ENCODE measurements around the gene UBE2F. TPM values are rescaled to one million over a fixed set of nuclear protein-coding genes. Genes with fewer than 3 reads are reported as not detected.
A peak's percentile ranks its signal among the peaks of the same experiment; 100 is the strongest.

The UBE2F gene
- total RNA-seq, 2 experiments from 2014 or later: 22.1 to 44.1 TPM

- Mint-ChIP-seq H3K4me3 (no peak overlapping the region), H3K9me3 (ENCODE audit: low read depth) (no peaks in the 10 kb centered on the region), H3K27ac (no peak overlapping the region), H3K36me3 (peaks cover 62% of the 10 kb centered on the region), H3K27me3 (no peaks in the 10 kb centered on the region), H3K4me1 (no peaks in the 10 kb centered on the region)
- DNase-seq: no peak
- no peak for ATAC-seq
- CTCF ChIA-PET: no interaction called here
Measured at GRCh38 chr2:238079874-238080327, 113.1 kb downstream of the UBE2F start.

GRCh38 chr2:238080518-238080917 lies 113.7 kb downstream of the UBE2F start:
- H3K4me3 Mint-ChIP-seq: no peak overlapping the region
- no peaks in the 10 kb centered on the region for H3K9me3 Mint-ChIP-seq (ENCODE audit: low read depth)
- DNase-seq (no peak), ATAC-seq (no peak)
- CTCF ChIA-PET: no interaction called here
- H3K27me3 Mint-ChIP-seq: no peaks in the 10 kb centered on the region
- no peaks in the 10 kb centered on the region for H3K4me1 Mint-ChIP-seq
- H3K27ac Mint-ChIP-seq: no peak overlapping the region
- peaks cover 60% of the 10 kb centered on the region for H3K36me3 Mint-ChIP-seq

DNA sequence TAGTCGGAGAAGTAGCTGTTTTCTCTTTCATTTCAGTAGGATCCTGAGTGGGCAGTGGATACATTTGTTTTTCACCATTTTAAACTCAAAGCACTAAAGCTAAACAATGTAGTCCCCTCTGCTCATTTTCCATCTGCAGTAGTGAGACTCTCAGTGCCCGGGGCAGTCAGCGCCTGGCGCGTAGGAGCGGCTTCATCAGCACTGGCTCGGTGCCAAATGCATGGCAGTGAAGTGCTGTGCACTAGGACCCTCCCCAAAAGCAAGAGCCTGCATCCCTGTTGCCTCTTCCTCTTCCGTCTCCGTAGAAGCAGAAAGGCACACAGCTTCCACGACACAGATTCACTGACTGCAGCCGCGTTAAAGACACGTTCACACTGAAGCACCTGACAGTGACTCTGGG lies 114.3 kb downstream of the UBE2F start:
- no peaks in the 10 kb centered on the region for H3K4me1 Mint-ChIP-seq
- H3K9me3 Mint-ChIP-seq (ENCODE audit: low read depth): no peaks in the 10 kb centered on the region
- no peak for DNase-seq
- H3K27ac Mint-ChIP-seq: no peak overlapping the region
- peaks cover 55% of the 10 kb centered on the region for H3K36me3 Mint-ChIP-seq
- H3K4me3 Mint-ChIP-seq: no peak overlapping the region
- ATAC-seq: no peak
- no peaks in the 10 kb centered on the region for H3K27me3 Mint-ChIP-seq
- CTCF ChIA-PET: no interaction called here

DNA sequence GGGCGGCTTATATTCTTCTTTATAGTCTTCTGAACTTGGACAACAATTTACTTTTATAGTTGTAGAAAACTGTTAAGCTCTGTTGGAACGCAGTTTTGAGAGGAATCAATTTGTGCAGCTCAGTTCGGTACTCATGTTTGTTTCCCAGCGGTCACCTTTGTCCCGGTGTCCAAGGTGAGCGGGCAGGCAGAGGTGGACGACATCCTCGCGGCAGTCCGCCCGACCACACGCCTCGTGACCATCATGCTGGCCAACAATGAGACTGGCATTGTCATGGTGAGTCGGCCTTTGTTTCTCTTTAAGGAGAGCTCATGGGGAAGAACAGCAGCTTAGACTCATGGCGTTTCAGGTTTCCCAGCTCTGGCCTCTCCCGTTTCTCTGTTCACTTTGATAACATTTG lies 114.7 kb downstream of the UBE2F start:
- DNase-seq: no peak
- H3K36me3 Mint-ChIP-seq: peaks cover 52% of the 10 kb centered on the region
- H3K27me3 Mint-ChIP-seq: no peaks in the 10 kb centered on the region
- no peak overlapping the region for H3K4me3 Mint-ChIP-seq
- H3K4me1 Mint-ChIP-seq: no peaks in the 10 kb centered on the region
- ATAC-seq: no peak
- CTCF ChIA-PET: no interaction called here
- no peaks in the 10 kb centered on the region for H3K9me3 Mint-ChIP-seq (ENCODE audit: low read depth)
- no peak overlapping the region for H3K27ac Mint-ChIP-seq

DNA sequence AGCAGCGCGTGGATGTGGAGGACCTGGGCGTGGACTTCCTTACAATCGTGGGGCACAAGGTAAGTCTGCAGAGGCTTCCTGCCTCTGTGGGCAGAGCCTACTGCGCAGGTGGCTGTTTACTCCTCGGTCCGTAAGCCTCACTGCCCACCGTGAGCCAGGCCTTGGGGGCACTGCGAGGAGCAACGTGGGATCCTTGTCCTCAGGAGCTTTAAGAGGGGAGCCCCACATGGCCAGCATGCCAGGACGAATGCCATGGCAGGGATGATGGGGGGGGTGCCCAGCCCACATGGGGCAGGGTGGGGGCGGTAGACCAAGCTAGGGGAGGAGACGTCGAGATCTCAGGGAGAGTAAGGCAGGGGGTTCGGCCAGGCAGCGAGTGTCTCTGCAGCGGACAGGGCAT lies 115.3 kb downstream of the UBE2F start:
- Mint-ChIP-seq H3K9me3 (ENCODE audit: low read depth) (no peaks in the 10 kb centered on the region), H3K27me3 (no peaks in the 10 kb centered on the region), H3K4me3 (no peak overlapping the region), H3K27ac (no peak overlapping the region), H3K4me1 (peaks cover 4% of the 10 kb centered on the region), H3K36me3 (peaks cover 50% of the 10 kb centered on the region)
- no peak for DNase-seq
- CTCF ChIA-PET: interaction anchor here (0.8 kb wide), 1 partner anchor 155 kb away, joined by 3 read pairs; no protein-coding TSS in a partner anchor
- ATAC-seq: no peak

DNA sequence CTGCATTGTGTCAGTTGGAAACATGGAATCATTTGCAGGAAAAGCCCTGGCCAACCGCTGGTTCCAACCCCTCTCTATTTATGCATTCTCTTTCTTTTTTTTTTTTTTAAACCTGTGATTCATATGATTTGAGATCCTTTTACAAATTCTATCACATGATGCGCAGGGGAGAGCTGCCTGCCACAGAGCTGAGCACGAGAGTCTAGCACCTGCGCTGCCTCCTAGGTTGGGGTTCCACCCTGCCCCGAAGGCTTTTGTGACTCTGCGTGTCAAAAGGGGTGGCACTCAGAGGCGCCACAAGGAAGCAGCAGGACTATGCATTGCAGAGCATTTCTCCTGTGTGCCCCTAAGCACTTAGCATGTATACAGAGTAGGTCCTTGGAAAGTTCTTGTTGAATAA lies 116.0 kb downstream of the UBE2F start:
- no peak for ATAC-seq

GRCh38 chr2:238083919-238084318 lies 117.1 kb downstream of the UBE2F start:
- Mint-ChIP-seq H3K9me3 (ENCODE audit: low read depth) (no peaks in the 10 kb centered on the region), H3K4me3 (no peak overlapping the region), H3K36me3 (peaks cover 50% of the 10 kb centered on the region), H3K4me1 (peaks cover 6% of the 10 kb centered on the region), H3K27me3 (no peaks in the 10 kb centered on the region), H3K27ac (no peak overlapping the region)
- DNase-seq: no peak
- CTCF ChIA-PET: interaction anchor here (0.7 kb wide), 1 partner anchor 663 kb away, joined by 3 read pairs; no protein-coding TSS in a partner anchor
- ATAC-seq: no peak

More for the DNA sequence above, 116.0 kb downstream of the UBE2F start:
- H3K27me3 Mint-ChIP-seq: no peaks in the 10 kb centered on the region
- CTCF ChIA-PET: no interaction called here
- H3K9me3 Mint-ChIP-seq (ENCODE audit: low read depth): no peaks in the 10 kb centered on the region
- no peak for DNase-seq
- peaks cover 6% of the 10 kb centered on the region for H3K4me1 Mint-ChIP-seq
- H3K27ac Mint-ChIP-seq: no peak overlapping the region
- H3K36me3 Mint-ChIP-seq: peaks cover 50% of the 10 kb centered on the region
- H3K4me3 Mint-ChIP-seq: no peak overlapping the region

DNA sequence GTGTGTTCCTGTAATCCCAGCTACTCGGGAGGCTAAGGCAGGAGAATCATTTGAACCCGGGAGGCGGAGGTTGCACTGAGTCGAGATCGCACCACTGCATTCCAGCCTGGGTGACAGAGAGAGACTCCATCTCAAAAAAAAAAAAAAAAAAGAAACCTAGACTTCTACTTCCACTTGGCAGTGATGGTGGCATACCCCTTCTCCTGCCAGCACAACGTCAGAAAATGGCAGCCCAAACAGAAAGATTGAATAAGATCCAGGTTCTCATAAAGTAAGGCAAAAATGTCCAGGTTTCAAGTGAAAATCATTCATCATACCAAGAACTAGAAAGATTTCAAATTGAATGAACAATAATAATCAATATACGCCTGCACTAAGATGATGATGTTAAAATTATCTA lies 117.9 kb downstream of the UBE2F start:
- CTCF ChIA-PET: no interaction called here
- DNase-seq: no peak
- no peaks in the 10 kb centered on the region for H3K9me3 Mint-ChIP-seq (ENCODE audit: low read depth)
- peaks cover 48% of the 10 kb centered on the region for H3K36me3 Mint-ChIP-seq
- no peak overlapping the region for H3K4me3 Mint-ChIP-seq
- no peak overlapping the region for H3K27ac Mint-ChIP-seq
- no peaks in the 10 kb centered on the region for H3K27me3 Mint-ChIP-seq
- peaks cover 6% of the 10 kb centered on the region for H3K4me1 Mint-ChIP-seq
- ATAC-seq: no peak

DNA sequence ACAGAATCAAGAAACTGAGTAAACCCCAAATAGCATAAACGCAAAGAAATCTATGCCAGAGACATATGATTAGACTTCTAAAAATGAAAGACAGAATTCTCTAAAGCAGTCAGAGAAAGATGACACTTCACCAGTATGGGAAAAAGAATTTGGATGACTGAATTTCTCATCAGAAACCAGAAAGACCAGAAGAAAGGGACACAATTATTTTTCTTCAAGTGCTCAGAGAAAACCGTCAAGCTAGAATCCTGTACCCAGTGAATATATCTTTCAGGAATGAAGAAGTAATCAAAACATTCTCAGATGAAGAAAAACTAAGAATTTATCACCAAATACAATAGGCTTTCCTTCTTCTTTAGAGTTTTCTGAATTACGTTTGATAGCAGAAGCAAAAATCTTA lies 119.1 kb downstream of the UBE2F start:
- Mint-ChIP-seq H3K36me3 (peaks cover 38% of the 10 kb centered on the region), H3K4me3 (no peak overlapping the region), H3K9me3 (ENCODE audit: low read depth) (no peaks in the 10 kb centered on the region), H3K27ac (no peak overlapping the region), H3K4me1 (peaks cover 6% of the 10 kb centered on the region), H3K27me3 (no peaks in the 10 kb centered on the region)
- no peak for ATAC-seq
- DNase-seq: no peak
- CTCF ChIA-PET: interaction anchor here (0.6 kb wide), 1 partner anchor 272 kb away, joined by 3 read pairs; no protein-coding TSS in a partner anchor

- ATAC-seq (no peak), DNase-seq (no peak)
- peaks cover 28% of the 10 kb centered on the region for H3K36me3 Mint-ChIP-seq
- H3K4me1 Mint-ChIP-seq: peaks cover 6% of the 10 kb centered on the region
- CTCF ChIA-PET: no interaction called here
- H3K27me3 Mint-ChIP-seq: no peaks in the 10 kb centered on the region
- no peak overlapping the region for H3K27ac Mint-ChIP-seq
- H3K4me3 Mint-ChIP-seq: no peak overlapping the region
- H3K9me3 Mint-ChIP-seq (ENCODE audit: low read depth): no peaks in the 10 kb centered on the region
Measured at GRCh38 chr2:238087211-238087610, 120.4 kb downstream of the UBE2F start.

GRCh38 chr2:238090887-238091286 lies 124.1 kb downstream of the UBE2F start:
- no peak overlapping the region for H3K4me3 Mint-ChIP-seq
- DNase-seq: peak; percentile 25
- CTCF ChIA-PET: no interaction called here
- no peak for ATAC-seq
- H3K27ac Mint-ChIP-seq: no peak overlapping the region
- peaks cover 6% of the 10 kb centered on the region for H3K4me1 Mint-ChIP-seq
- H3K36me3 Mint-ChIP-seq: peaks cover 4% of the 10 kb centered on the region
- H3K27me3 Mint-ChIP-seq: no peaks in the 10 kb centered on the region
- no peaks in the 10 kb centered on the region for H3K9me3 Mint-ChIP-seq (ENCODE audit: low read depth)

- no peak overlapping the region for H3K4me3 Mint-ChIP-seq
- H3K36me3 Mint-ChIP-seq: peaks cover 4% of the 10 kb centered on the region
- CTCF ChIA-PET: no interaction called here
- H3K27ac Mint-ChIP-seq: no peak overlapping the region
- peak; percentile 35 for DNase-seq
- no peaks in the 10 kb centered on the region for H3K27me3 Mint-ChIP-seq
- H3K4me1 Mint-ChIP-seq: peaks cover 6% of the 10 kb centered on the region
- no peaks in the 10 kb centered on the region for H3K9me3 Mint-ChIP-seq (ENCODE audit: low read depth)
- ATAC-seq: no peak
Measured at GRCh38 chr2:238091436-238092060, 124.7 kb downstream of the UBE2F start.
